Naive thymus-derived CD4-positive, alpha-beta T cell (primary cell): ENCODE data around the gene ANO6. TPM values are rescaled to one million over a fixed set of nuclear protein-coding genes. Genes with fewer than 3 reads are reported as not detected.
A peak's percentile ranks its signal among the peaks of the same experiment; 100 is the strongest.

Source experiments
- ATAC-seq: fragments of 150-1000 bp; cut with Tn5 transposase; 2 replicates; pipeline ENCODE4 v1.10.0; 2021; ENCODE audit warnings: mild to moderate bottlenecking, moderate library complexity
- CTCF ChIA-PET: fragments of 350-600 bp; sonication (Branson Sonifier 250); formaldehyde crosslinking; loops from one replicate; lab custom pipeline; 2021; ENCODE audit warnings: antibody characterized with exemption; lab: Charles Lee
- POLR2A ChIA-PET: fragments of 350-600 bp; sonication (Branson Sonifier 250); formaldehyde crosslinking; loops from one replicate; lab custom pipeline; 2021; ENCODE audit warnings: antibody characterized with exemption, inconsistent platforms; lab: Charles Lee
- DNase-seq, 9 donors: peaks; one replicate each; pipeline versions ENCODE4 v3.0.0 to v3.0.0-alpha.2; 2020 to 2022; ENCODE audit warnings: mixed read lengths in 1 of 9
- H3K27ac ChIP-seq: one replicate; pipeline ENCODE4 v1.7.0; 2013; ENCODE audit warnings: mild to moderate bottlenecking, low read depth, low read length, moderate library complexity
- H3K27me3 ChIP-seq, 2 donors: one replicate each; pipeline ENCODE4 v1.7.0; 2013; ENCODE audit warnings: low read length in 2 of 2, mild to moderate bottlenecking in 2 of 2, moderate library complexity in 2 of 2; ENCODE audit not compliant: control insufficient read depth in 2 of 2, insufficient read depth in 2 of 2
- H3K36me3 ChIP-seq, 3 experiments: 1 replicate in 2 of 3; 2 replicates in 1 of 3; pipeline ENCODE4 v1.7.0; 2013; ENCODE audit warnings: low read length in 3 of 3, mild to moderate bottlenecking in 3 of 3, moderate library complexity in 1 of 3; ENCODE audit not compliant: insufficient read depth in 3 of 3, control insufficient read depth in 2 of 3
- H3K4me1 ChIP-seq, 2 donors: one replicate each; pipeline ENCODE4 v1.7.0; 2013; ENCODE audit warnings: low read length in 2 of 2, mild to moderate bottlenecking in 2 of 2, moderate library complexity in 1 of 2; ENCODE audit not compliant: control insufficient read depth in 2 of 2, insufficient read depth in 2 of 2
- H3K4me3 ChIP-seq: 2 replicates; pipeline ENCODE4 v1.7.0; 2013; ENCODE audit warnings: mild to moderate bottlenecking, low read length
- H3K9me3 ChIP-seq, 3 experiments: 1 replicate in 2 of 3; 2 replicates in 1 of 3; pipeline ENCODE4 v1.7.0; 2013; ENCODE audit warnings: low read length in 3 of 3; ENCODE audit not compliant: control insufficient read depth in 2 of 3
- H3K27ac Mint-ChIP-seq, 9 donors: one replicate each; pipeline ENCODE4 v1.8.0; 2020 to 2022; ENCODE audit warnings: mixed read lengths in 9 of 9, mild to moderate bottlenecking in 8 of 9, moderate library complexity in 5 of 9, inconsistent platforms in 2 of 9
- H3K27me3 Mint-ChIP-seq, 5 donors: one replicate each; pipeline ENCODE4 v1.8.0; 2021 to 2022; ENCODE audit warnings: mixed read lengths in 5 of 5, mild to moderate bottlenecking in 1 of 5
- H3K36me3 Mint-ChIP-seq, 5 donors: one replicate each; pipeline ENCODE4 v1.8.0; 2020 to 2022; ENCODE audit warnings: mixed read lengths in 5 of 5, mild to moderate bottlenecking in 3 of 5, inconsistent platforms in 1 of 5
- H3K4me1 Mint-ChIP-seq, 7 donors: one replicate each; pipeline ENCODE4 v1.8.0; 2020 to 2022; ENCODE audit warnings: mixed read lengths in 7 of 7, mild to moderate bottlenecking in 3 of 7, inconsistent platforms in 1 of 7
- H3K4me3 Mint-ChIP-seq, 10 donors: one replicate each; pipeline ENCODE4 v1.8.0; 2020 to 2022; ENCODE audit warnings: mild to moderate bottlenecking in 10 of 10, mixed read lengths in 10 of 10, moderate library complexity in 6 of 10, inconsistent platforms in 2 of 10
- H3K9me3 Mint-ChIP-seq, 11 donors: one replicate each; pipeline ENCODE4 v1.8.0; 2020 to 2022; ENCODE audit warnings: mixed read lengths in 11 of 11, mild to moderate bottlenecking in 4 of 11, inconsistent platforms in 1 of 11, moderate library complexity in 1 of 11
- intact Hi-C, 2 donors: fragments of 100-400 bp; cut with micrococcal nuclease; formaldehyde crosslinking; loops; one replicate each; pipeline ENCODE4 v1.15.1; 2023
- polyA plus RNA-seq, 2 donors: library from polyadenylated mRNA; unstranded; fragments of 300-500 nt; fragmentation: Illumina TruSeq; gene quantifications; one replicate each; pipeline ENCODE4 v1.2.3, GENCODE V29; 2021
- total RNA-seq, 6 experiments: library from RNA in 5 of 6; stranded (reverse) in 5 of 6; gene quantifications; 1 replicate in 5 of 6; 2 replicates in 1 of 6; pipeline ENCODE4 v1.2.3 and lab custom pipeline; 2021 to 2026

The ANO6 gene
- total and polyA plus RNA-seq, 7 experiments from 2014 or later: 15.1 to 29.7 (median 23.7) TPM

- no peaks in the 10 kb centered on the region for H3K27me3 ChIP-seq
- no peak overlapping the region for H3K27ac ChIP-seq
- Mint-ChIP-seq H3K36me3 (peaks cover 0 to 5% (median 4%) of the 10 kb centered on the region in 5 donors), H3K9me3 (peaks cover 0 to under 1% (median 0%) of the 10 kb centered on the region in 11 donors), H3K4me3 (no peak overlapping the region), H3K27me3 (no peaks in the 10 kb centered on the region), H3K4me1 (peaks cover 1 to 25% (median 12%) of the 10 kb centered on the region in 7 donors), H3K27ac (peak overlapping the region in 7 of 9 donors; percentile 5 to 43 (median 11))
- ATAC-seq (no peak), DNase-seq (no peak)
- no peaks in the 10 kb centered on the region for H3K9me3 ChIP-seq
- peaks cover 0 to 16% of the 10 kb centered on the region in 2 donors for H3K4me1 ChIP-seq
- intact Hi-C loops: no loop called here
- ChIA-PET POLR2A (no interaction called here), CTCF (no interaction called here)
- no peaks in the 10 kb centered on the region for H3K36me3 ChIP-seq
- H3K4me3 ChIP-seq: no peak overlapping the region
Observed at GRCh38 chr12:45208604-45209487, 7.0 kb upstream of the ANO6 start.

DNA sequence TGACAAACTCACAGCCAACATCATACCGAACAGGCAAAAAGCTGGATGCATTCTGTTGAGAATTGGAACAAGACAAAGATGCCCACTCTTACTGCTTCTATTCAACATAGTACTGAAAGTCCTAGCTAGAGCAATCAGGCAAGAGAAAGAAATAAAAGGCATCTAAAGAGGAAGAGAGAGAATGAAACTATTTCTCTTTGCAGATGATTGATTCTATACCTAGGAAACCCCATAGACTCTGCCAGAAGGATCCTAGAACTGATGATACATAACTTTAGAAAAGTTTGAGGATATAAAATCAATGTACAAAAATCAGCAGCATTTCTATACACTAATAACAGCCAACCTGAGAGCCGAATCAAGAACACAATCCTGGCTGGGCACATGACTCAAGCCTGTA is 6.1 kb upstream of the ANO6 start:
- CTCF ChIA-PET: no interaction called here

GRCh38 chr12:45212064-45212463 is 3.8 kb upstream of the ANO6 start:
- peaks cover 2 to 6% of the 10 kb centered on the region in 2 donors for H3K4me1 ChIP-seq
- H3K36me3 Mint-ChIP-seq: peaks cover 0 to 5% (median 4%) of the 10 kb centered on the region in 5 donors
- no peak overlapping the region for H3K4me3 ChIP-seq
- no peak for ATAC-seq
- intact Hi-C loops: loop anchor here (10.0 kb wide), 3 partner anchors 1053 to 1173 kb away; partner anchors contain the start of genes SLC38A1 (in 1 of the 2) and SLC38A2 (in 1 of the 2)
- no peaks in the 10 kb centered on the region for H3K27me3 ChIP-seq
- no peak overlapping the region for H3K27ac ChIP-seq
- no peaks in the 10 kb centered on the region for H3K27me3 Mint-ChIP-seq
- H3K4me3 Mint-ChIP-seq: peak overlapping the region in 1 of 10 donors; percentile 48
- peaks cover 14 to 45% (median 35%) of the 10 kb centered on the region in 7 donors for H3K4me1 Mint-ChIP-seq
- no peak for DNase-seq
- H3K36me3 ChIP-seq: peaks cover 0 to 13% (median 0%) of the 10 kb centered on the region in 3 experiments
- H3K27ac Mint-ChIP-seq: peak overlapping the region in 2 of 9 donors; percentile 36 to 67
- ChIA-PET CTCF (no interaction called here), POLR2A (no interaction called here)
- no peaks in the 10 kb centered on the region for H3K9me3 ChIP-seq
- H3K9me3 Mint-ChIP-seq: peaks cover 0 to 1% (median 0%) of the 10 kb centered on the region in 11 donors

More for the DNA sequence above, 6.1 kb upstream of the ANO6 start:
- POLR2A ChIA-PET: interaction anchor here (0.7 kb wide), 1 partner anchor 517 kb away, joined by 4 read pairs; no protein-coding TSS in a partner anchor
- peaks cover 0 to 18% of the 10 kb centered on the region in 2 donors for H3K4me1 ChIP-seq
- H3K27me3 Mint-ChIP-seq: no peaks in the 10 kb centered on the region
- no peak overlapping the region for H3K27ac ChIP-seq
- no peaks in the 10 kb centered on the region for H3K36me3 ChIP-seq
- DNase-seq (no peak), ATAC-seq (no peak)
- H3K4me3 Mint-ChIP-seq: no peak overlapping the region
- intact Hi-C loops: loop anchor here (10.0 kb wide), 3 partner anchors 1055 to 1175 kb away; partner anchors contain the start of genes SLC38A1 (in 1 of the 2) and SLC38A2 (in 1 of the 2)
- peaks cover 8 to 34% (median 22%) of the 10 kb centered on the region in 7 donors for H3K4me1 Mint-ChIP-seq
- no peak overlapping the region for H3K4me3 ChIP-seq
- no peaks in the 10 kb centered on the region for H3K27me3 ChIP-seq
- peak overlapping the region in 1 of 9 donors; percentile 43 for H3K27ac Mint-ChIP-seq
- H3K9me3 Mint-ChIP-seq: peaks cover 0 to 1% (median 0%) of the 10 kb centered on the region in 11 donors
- H3K9me3 ChIP-seq: no peaks in the 10 kb centered on the region
- H3K36me3 Mint-ChIP-seq: peaks cover 0 to 5% (median 4%) of the 10 kb centered on the region in 5 donors

DNA sequence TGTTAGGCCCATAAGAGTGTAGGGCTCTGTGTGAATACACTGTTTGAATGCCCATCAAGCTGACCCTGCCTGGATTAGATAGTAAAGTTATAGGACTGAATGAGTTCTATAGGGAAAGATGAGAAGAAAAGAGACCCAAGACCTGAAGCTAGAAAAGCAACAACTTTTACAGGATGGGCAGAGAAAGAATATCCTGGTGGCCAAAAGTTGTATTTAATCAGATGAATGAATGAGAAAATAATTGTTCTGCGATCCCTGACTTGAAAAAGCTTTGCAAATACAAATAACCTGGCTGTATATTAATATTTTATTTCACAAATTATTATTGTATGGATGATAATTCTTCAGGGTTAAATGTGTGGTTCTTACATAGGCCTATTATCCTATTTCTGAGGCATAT is 2.8 kb upstream of the ANO6 start:
- Mint-ChIP-seq H3K4me3 (peak overlapping the region in 2 of 10 donors; percentile 4 to 7), H3K4me1 (peaks cover 24 to 55% (median 45%) of the 10 kb centered on the region in 7 donors), H3K27me3 (no peaks in the 10 kb centered on the region), H3K27ac (peak overlapping the region in 1 of 9 donors; percentile 9), H3K9me3 (peaks cover 0 to 1% (median 0%) of the 10 kb centered on the region in 11 donors), H3K36me3 (peaks cover 0 to 6% (median 5%) of the 10 kb centered on the region in 5 donors)
- no peak for DNase-seq
- Histone ChIP-seq H3K4me1 (peaks cover 8 to 16% of the 10 kb centered on the region in 2 donors), H3K9me3 (no peaks in the 10 kb centered on the region), H3K36me3 (peaks cover 0 to 13% (median 0%) of the 10 kb centered on the region in 3 experiments), H3K4me3 (no peak overlapping the region), H3K27me3 (no peaks in the 10 kb centered on the region), H3K27ac (no peak overlapping the region)
- ChIA-PET POLR2A (no interaction called here), CTCF (interaction anchor here (0.6 kb wide), 1 partner anchor 51 kb away, joined by 6 read pairs; no protein-coding TSS in a partner anchor)
- ATAC-seq: no peak
- intact Hi-C loops: loop anchor here (10.0 kb wide), 3 partner anchors 1052 to 1172 kb away; partner anchors contain the start of genes SLC38A1 (in 1 of the 2) and SLC38A2 (in 1 of the 2)

GRCh38 chr12:45214071-45214470 is 1.8 kb upstream of the ANO6 start:
- peak overlapping the region in 7 of 9 donors; percentile 30 to 96 (median 76) for H3K27ac Mint-ChIP-seq
- peaks cover 0 to 1% (median 0%) of the 10 kb centered on the region in 11 donors for H3K9me3 Mint-ChIP-seq
- H3K4me3 Mint-ChIP-seq: peak overlapping the region in 6 of 10 donors; percentile 33 to 98 (median 92)
- H3K27me3 Mint-ChIP-seq: no peaks in the 10 kb centered on the region
- peaks cover 0 to 13% (median 0%) of the 10 kb centered on the region in 3 experiments for H3K36me3 ChIP-seq
- H3K4me3 ChIP-seq: no peak overlapping the region
- DNase-seq (no peak), ATAC-seq (no peak)
- ChIA-PET CTCF (interaction anchor here (0.6 kb wide), 1 partner anchor 9 kb away, joined by 3 read pairs; no protein-coding TSS in a partner anchor), POLR2A (interaction anchor here (0.6 to 2.2 kb wide), 3 partner anchors 9 to 890 kb away, joined by 3 to 8 read pairs (median 5); no protein-coding TSS in a partner anchor)
- H3K27ac ChIP-seq: no peak overlapping the region
- H3K27me3 ChIP-seq: no peaks in the 10 kb centered on the region
- intact Hi-C loops: loop anchor here (2.0 to 10.0 kb wide), 6 partner anchors 13 to 1171 kb away; partner anchors contain the start of genes SCAF11 (in 1 of the 2), SLC38A1 (in 1 of the 2) and SLC38A2 (in 1 of the 2)
- peaks cover 24 to 62% (median 55%) of the 10 kb centered on the region in 7 donors for H3K4me1 Mint-ChIP-seq
- H3K36me3 Mint-ChIP-seq: peaks cover 0 to 5% (median 0%) of the 10 kb centered on the region in 5 donors
- H3K4me1 ChIP-seq: peaks cover 17% of the 10 kb centered on the region in 2 donors
- H3K9me3 ChIP-seq: no peaks in the 10 kb centered on the region
